T1000 (cell line): ENCODE data around the gene GJD3.

Source experiments
- DNase-seq: peaks from one replicate; lab custom pipeline; 2025; ENCODE audit warnings: mixed read lengths; lab: John Stamatoyannopoulos, UW

The GJD3 gene

GRCh38 chr17:40351359-40352236 lies 12.9 kb downstream of the GJD3 start:
- no peak for DNase-seq

- no peak for DNase-seq
These were observed 13.7 kb downstream of the GJD3 start for GRCh38 chr17:40350689-40351358.

GRCh38 chr17:40349895-40350688 lies 14.4 kb downstream of the GJD3 start:
- no peak for DNase-seq

- no peak for DNase-seq
These were observed 15.1 kb downstream of the GJD3 start for GRCh38 chr17:40349477-40349894.

- DNase-seq, result no peak
These were observed 15.7 kb downstream of the GJD3 start for GRCh38 chr17:40348562-40349476.

- no peak for DNase-seq
These were observed 16.4 kb downstream of the GJD3 start for GRCh38 chr17:40348136-40348504.

GRCh38 chr17:40347319-40348135 lies 17.0 kb downstream of the GJD3 start:
- no peak for DNase-seq

- no peak for DNase-seq
These were observed 17.8 kb downstream of the GJD3 start for GRCh38 chr17:40346765-40347158.

GRCh38 chr17:40345994-40346764 lies 18.4 kb downstream of the GJD3 start:
- DNase-seq, result no peak

GRCh38 chr17:40345161-40345993 lies 19.2 kb downstream of the GJD3 start:
- no peak for DNase-seq

GRCh38 chr17:40344421-40345160 lies 19.9 kb downstream of the GJD3 start:
- DNase-seq, result no peak

- DNase-seq, result no peak
These were observed 21.1 kb downstream of the GJD3 start for GRCh38 chr17:40343219-40344119.

GRCh38 chr17:40342504-40343218 lies 21.9 kb downstream of the GJD3 start:
- no peak for DNase-seq

- no peak for DNase-seq
These were observed 22.6 kb downstream of the GJD3 start for GRCh38 chr17:40341808-40342503.

- DNase-seq, result peak; percentile 71
These were observed 23.4 kb downstream of the GJD3 start for GRCh38 chr17:40340880-40341807.
